ENCODE measurements around the gene KCNJ15. TPM values are rescaled to one million over a fixed set of nuclear protein-coding genes. Genes with fewer than 3 reads are reported as not detected.

The KCNJ15 gene
- polyA plus RNA-seq, 2 of the 4 experiments (the other 2 are of a cell fraction), result 0.19 to 0.30 TPM

DNA sequence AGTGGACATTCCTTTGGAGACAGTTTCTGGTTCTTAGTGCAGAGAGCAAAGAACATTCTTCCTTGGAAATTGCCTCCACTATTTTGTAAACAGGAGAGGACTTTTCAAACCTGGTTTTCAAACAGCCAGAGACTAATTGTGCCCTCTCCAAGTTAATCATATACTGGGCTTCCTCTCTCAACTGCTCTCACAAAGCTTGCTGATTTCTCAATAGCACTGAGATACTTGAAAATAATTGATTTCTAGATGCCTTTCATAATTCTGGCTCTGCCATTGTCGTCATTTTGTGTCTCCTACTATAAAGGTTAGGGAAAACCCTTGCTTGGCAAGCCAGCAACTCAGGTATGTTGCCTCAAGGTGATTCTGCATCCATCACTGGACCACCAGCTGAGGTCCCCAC lies 56.0 kb downstream of the KCNJ15 start:
- peak overlapping the region; percentile 69 to 74 for H3K27ac ChIP-seq
- no peak overlapping the region for H3K4me3 ChIP-seq
- peak in 1 of 2 experiments; percentile 27; a peak in 1 of 4 replicates for TF ChIP-seq CEBPB (IDR thresholded peaks at IDR 0.05)
- no peak for TF ChIP-seq ZSCAN20 (CRISPR knock-in tag; IDR thresholded peaks at IDR 0.05)
- no peak for TF ChIP-seq JUNB (IDR thresholded peaks at IDR 0.05)
- peak; percentile 39 to 66; a peak in 3 of 5 replicates for TF ChIP-seq EP300 (IDR thresholded peaks at IDR 0.05)
- CTCF ChIA-PET, result no interaction called here
- FAIRE-seq (no peak), ATAC-seq (no peak), DNase-seq (ENCODE audit: low read depth in 1 of 2, low spot score in 1 of 2) (peak in 1 of 2 experiments; percentile 19)
- peaks cover 44% of the 10 kb centered on the region for H3K4me1 ChIP-seq
- POLR2A ChIA-PET, result no interaction called here
- peak overlapping the region; percentile 39; the same call in 1 of the 3 replicates for H3K4me2 ChIP-seq
- WGBS (ENCODE audit: missing lambda C conversion rate), result 18% methylated on average over 1 of the region's 1 CpG
- no peaks in the 10 kb centered on the region for H3K9me3 ChIP-seq

DNA sequence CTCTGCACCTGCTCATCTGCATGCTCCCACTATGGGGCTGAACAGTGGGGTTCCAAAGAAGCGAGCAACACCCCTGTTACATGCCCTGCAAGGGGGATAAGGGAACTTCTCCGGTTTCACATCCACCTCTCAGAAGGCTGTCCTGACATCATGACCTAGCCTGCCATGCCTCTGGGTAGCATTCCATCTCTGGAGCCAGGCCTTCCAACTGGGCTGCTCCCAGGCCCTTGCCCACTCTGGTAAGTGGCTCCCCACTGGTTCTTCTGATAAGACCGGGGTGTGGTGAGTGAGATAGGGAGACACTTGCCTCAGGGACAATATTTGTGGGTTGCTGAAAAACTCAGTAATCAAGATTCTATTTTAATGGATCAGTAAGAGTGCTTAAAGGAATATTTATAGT lies 57.8 kb downstream of the KCNJ15 start:
- WGBS (ENCODE audit: missing lambda C conversion rate), result 71% methylated on average over 1 of the region's 3 CpGs
- no peak overlapping the region for H3K4me2 ChIP-seq
- no peaks in the 10 kb centered on the region for H3K9me3 ChIP-seq
- peaks cover 38% of the 10 kb centered on the region for H3K4me1 ChIP-seq
- ATAC-seq (no peak), FAIRE-seq (no peak), DNase-seq (ENCODE audit: low read depth in 1 of 2, low spot score in 1 of 2) (no peak)
- no peak overlapping the region for H3K4me3 ChIP-seq
- CTCF ChIA-PET, result no interaction called here
- TF ChIP-seq, protein P1, sequence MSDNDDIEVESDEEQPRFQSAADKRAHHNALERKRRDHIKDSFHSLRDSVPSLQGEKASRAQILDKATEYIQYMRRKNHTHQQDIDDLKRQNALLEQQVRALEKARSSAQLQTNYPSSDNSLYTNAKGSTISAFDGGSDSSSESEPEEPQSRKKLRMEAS (IDR thresholded peaks at IDR 0.05), result no peak
- TF ChIP-seq, protein P2, sequence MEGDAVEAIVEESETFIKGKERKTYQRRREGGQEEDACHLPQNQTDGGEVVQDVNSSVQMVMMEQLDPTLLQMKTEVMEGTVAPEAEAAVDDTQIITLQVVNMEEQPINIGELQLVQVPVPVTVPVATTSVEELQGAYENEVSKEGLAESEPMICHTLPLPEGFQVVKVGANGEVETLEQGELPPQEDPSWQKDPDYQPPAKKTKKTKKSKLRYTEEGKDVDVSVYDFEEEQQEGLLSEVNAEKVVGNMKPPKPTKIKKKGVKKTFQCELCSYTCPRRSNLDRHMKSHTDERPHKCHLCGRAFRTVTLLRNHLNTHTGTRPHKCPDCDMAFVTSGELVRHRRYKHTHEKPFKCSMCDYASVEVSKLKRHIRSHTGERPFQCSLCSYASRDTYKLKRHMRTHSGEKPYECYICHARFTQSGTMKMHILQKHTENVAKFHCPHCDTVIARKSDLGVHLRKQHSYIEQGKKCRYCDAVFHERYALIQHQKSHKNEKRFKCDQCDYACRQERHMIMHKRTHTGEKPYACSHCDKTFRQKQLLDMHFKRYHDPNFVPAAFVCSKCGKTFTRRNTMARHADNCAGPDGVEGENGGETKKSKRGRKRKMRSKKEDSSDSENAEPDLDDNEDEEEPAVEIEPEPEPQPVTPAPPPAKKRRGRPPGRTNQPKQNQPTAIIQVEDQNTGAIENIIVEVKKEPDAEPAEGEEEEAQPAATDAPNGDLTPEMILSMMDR (IDR thresholded peaks at IDR 0.05), result no peak
- TF ChIP-seq EP300 (IDR thresholded peaks at IDR 0.05) (no peak), SREBF2 (IDR thresholded peaks at IDR 0.05) (no peak), CBX8 (IDR thresholded peaks at IDR 0.05) (no peak), CBX2 (IDR thresholded peaks at IDR 0.05; ENCODE audit: borderline replicate concordance, low read depth) (no peak)
- POLR2A ChIA-PET, result no interaction called here
- peak overlapping the region; percentile 69 to 74; a peak in 4 of 6 replicates for H3K27ac ChIP-seq

DNA sequence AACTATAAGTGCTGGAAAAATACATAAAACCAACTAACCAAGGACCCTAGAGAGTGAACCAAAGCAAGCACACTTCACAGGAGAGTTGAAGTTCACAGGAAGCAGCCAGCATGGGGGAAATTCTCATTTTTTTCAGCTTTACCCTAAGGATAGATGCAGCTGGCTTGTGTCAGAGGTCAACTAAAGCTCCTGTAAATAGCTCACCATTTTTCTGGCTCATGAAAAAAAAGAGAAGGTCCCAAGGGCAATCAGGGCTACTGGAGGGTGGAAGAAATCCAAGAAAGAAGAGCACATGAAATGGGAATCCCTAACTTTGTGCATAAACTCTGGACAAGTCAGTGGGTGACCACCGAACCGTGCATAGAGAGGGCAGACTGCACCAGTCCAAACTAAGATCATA lies 58.3 kb downstream of the KCNJ15 start:
- Histone ChIP-seq H3K4me3 (no peak overlapping the region), H3K9me3 (no peaks in the 10 kb centered on the region), H3K27ac (peak overlapping the region in 1 of 2 experiments; percentile 46; a peak in 4 of 6 replicates), H3K4me1 (peaks cover 36% of the 10 kb centered on the region), H3K4me2 (no peak overlapping the region)
- WGBS (ENCODE audit: missing lambda C conversion rate), result 88% methylated on average over 2 of the region's 2 CpGs
- DNase-seq (ENCODE audit: low read depth in 1 of 2, low spot score in 1 of 2) (no peak), ATAC-seq (no peak), FAIRE-seq (no peak)
- ChIA-PET CTCF (no interaction called here), POLR2A (no interaction called here)
- TF ChIP-seq CHD4 (IDR thresholded peaks at IDR 0.05; ENCODE audit: borderline replicate concordance) (no peak), RNF2 (IDR thresholded peaks at IDR 0.05; ENCODE audit: borderline replicate concordance, low read depth) (no peak), ZNF302 (CRISPR knock-in tag; IDR thresholded peaks at IDR 0.05) (no peak), ZC3H11A (IDR thresholded peaks at IDR 0.05) (no peak), TP53 (CRISPR knock-in tag; IDR thresholded peaks at IDR 0.05) (no peak), MYC (IDR thresholded peaks at IDR 0.05; ENCODE audit: borderline replicate concordance, low read length) (no peak), EP300 (IDR thresholded peaks at IDR 0.05) (no peak), MAZ (IDR thresholded peaks at IDR 0.05; ENCODE audit: borderline replicate concordance, low read depth, low read length) (no peak), PHF8 (IDR thresholded peaks at IDR 0.05; ENCODE audit: borderline replicate concordance, low read depth) (no peak), CBX2 (IDR thresholded peaks at IDR 0.05; ENCODE audit: borderline replicate concordance, low read depth) (no peak), RFX5 (IDR thresholded peaks at IDR 0.05) (no peak), RAD21 (conservative IDR thresholded peaks at IDR 0.05 in 1 of 2, IDR thresholded peaks at IDR 0.05 in 1 of 2) (no peak)
- TF ChIP-seq, protein P3, sequence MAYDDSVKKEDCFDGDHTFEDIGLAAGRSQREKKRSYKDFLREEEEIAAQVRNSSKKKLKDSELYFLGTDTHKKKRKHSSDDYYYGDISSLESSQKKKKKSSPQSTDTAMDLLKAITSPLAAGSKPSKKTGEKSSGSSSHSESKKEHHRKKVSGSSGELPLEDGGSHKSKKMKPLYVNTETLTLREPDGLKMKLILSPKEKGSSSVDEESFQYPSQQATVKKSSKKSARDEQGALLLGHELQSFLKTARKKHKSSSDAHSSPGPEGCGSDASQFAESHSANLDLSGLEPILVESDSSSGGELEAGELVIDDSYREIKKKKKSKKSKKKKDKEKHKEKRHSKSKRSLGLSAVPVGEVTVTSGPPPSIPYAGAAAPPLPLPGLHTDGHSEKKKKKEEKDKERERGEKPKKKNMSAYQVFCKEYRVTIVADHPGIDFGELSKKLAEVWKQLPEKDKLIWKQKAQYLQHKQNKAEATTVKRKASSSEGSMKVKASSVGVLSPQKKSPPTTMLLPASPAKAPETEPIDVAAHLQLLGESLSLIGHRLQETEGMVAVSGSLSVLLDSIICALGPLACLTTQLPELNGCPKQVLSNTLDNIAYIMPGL (CRISPR knock-in tag; IDR thresholded peaks at IDR 0.05; ENCODE audit: borderline replicate concordance), result no peak
- TF ChIP-seq, protein P1 (IDR thresholded peaks at IDR 0.05), result no peak
- TF ChIP-seq, protein P4, sequence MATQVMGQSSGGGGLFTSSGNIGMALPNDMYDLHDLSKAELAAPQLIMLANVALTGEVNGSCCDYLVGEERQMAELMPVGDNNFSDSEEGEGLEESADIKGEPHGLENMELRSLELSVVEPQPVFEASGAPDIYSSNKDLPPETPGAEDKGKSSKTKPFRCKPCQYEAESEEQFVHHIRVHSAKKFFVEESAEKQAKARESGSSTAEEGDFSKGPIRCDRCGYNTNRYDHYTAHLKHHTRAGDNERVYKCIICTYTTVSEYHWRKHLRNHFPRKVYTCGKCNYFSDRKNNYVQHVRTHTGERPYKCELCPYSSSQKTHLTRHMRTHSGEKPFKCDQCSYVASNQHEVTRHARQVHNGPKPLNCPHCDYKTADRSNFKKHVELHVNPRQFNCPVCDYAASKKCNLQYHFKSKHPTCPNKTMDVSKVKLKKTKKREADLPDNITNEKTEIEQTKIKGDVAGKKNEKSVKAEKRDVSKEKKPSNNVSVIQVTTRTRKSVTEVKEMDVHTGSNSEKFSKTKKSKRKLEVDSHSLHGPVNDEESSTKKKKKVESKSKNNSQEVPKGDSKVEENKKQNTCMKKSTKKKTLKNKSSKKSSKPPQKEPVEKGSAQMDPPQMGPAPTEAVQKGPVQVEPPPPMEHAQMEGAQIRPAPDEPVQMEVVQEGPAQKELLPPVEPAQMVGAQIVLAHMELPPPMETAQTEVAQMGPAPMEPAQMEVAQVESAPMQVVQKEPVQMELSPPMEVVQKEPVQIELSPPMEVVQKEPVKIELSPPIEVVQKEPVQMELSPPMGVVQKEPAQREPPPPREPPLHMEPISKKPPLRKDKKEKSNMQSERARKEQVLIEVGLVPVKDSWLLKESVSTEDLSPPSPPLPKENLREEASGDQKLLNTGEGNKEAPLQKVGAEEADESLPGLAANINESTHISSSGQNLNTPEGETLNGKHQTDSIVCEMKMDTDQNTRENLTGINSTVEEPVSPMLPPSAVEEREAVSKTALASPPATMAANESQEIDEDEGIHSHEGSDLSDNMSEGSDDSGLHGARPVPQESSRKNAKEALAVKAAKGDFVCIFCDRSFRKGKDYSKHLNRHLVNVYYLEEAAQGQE (IDR thresholded peaks at IDR 0.05), result no peak
- TF ChIP-seq, protein P5, sequence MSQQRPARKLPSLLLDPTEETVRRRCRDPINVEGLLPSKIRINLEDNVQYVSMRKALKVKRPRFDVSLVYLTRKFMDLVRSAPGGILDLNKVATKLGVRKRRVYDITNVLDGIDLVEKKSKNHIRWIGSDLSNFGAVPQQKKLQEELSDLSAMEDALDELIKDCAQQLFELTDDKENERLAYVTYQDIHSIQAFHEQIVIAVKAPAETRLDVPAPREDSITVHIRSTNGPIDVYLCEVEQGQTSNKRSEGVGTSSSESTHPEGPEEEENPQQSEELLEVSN (IDR thresholded peaks at IDR 0.05; ENCODE audit: borderline replicate concordance, low read depth), result no peak
